Activated naive CD8-positive, alpha-beta T cell treated with anti-CD3 and anti-CD28 coated beads for 36 hours (primary cell): ENCODE results near the gene KCNN2. TPM values are rescaled to one million over a fixed set of nuclear protein-coding genes. Genes with fewer than 3 reads are reported as not detected.

Experiments used
- DNase-seq: peaks from one replicate; pipeline ENCODE4 v3.0.0; 2021
- H3K27ac Mint-ChIP-seq: one replicate; pipeline ENCODE4 v1.8.0; 2022; ENCODE audit warnings: mild to moderate bottlenecking, moderate library complexity, mixed read lengths
- H3K27me3 Mint-ChIP-seq: one replicate; pipeline ENCODE4 v1.8.0; 2022; ENCODE audit warnings: mild to moderate bottlenecking, mixed read lengths
- H3K36me3 Mint-ChIP-seq: one replicate; pipeline ENCODE4 v1.8.0; 2021; ENCODE audit warnings: mild to moderate bottlenecking, mixed read lengths
- H3K4me1 Mint-ChIP-seq: one replicate; pipeline ENCODE4 v1.8.0; 2021; ENCODE audit warnings: mixed read lengths
- H3K4me3 Mint-ChIP-seq: one replicate; pipeline ENCODE4 v1.8.0; 2022; ENCODE audit warnings: mild to moderate bottlenecking, moderate library complexity, mixed read lengths
- H3K9me3 Mint-ChIP-seq: one replicate; pipeline ENCODE4 v1.8.0; 2022; ENCODE audit warnings: mixed read lengths
- total RNA-seq, 2 experiments: library from RNA; stranded (reverse); gene quantifications; one replicate each; pipeline ENCODE4 v1.2.3, GENCODE V29; 2021

KCNN2 gene
- total RNA-seq, 2 experiments from 2014 or later, result not detected

DNA sequence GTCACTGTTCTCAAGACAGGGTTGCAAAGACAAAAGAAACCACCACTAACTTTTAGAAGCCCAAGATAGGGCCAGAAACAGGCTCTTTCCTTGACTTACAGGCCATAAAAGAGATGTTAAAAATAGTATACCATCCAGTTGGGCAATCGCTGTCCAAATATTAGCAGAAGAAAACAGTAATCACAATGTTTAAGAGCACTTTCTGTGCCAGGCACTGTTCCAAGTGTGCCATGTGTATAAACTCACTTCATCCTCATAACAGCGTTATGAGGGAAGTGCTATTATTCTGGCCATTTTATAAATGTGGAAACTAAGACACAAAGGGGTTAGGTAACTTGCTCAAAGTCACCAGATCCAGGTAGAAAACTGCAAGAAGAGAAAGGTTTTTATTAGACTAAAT, 111.7 kb downstream of the KCNN2 start:
- no peaks in the 10 kb centered on the region for H3K4me1 Mint-ChIP-seq
- no peak for DNase-seq
- no peak overlapping the region for H3K4me3 Mint-ChIP-seq

DNA sequence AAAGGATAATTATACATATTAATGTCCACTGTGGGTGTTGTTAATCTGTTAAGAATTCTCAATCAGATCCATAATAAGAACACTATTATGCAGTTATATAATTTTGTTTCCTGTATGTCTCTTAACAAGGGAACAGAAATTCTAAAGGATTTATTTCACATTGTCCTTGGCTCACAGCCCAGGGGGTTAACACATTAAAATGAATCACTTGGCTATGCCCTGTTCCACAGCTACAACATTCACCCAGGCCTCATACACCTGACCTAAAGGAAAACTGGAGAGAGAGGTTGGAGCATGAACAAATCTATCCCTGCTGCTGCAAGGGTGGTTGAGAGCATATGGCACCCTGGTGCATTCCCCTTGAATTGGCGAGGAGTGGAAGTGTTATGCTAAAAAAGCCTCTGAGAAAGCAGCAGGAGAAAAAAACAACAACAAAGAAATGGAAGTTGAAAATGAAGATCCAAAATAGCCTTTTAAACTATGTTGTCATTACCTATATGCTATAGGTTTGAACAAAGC, 116.0 kb downstream of the KCNN2 start:
- no peak overlapping the region for H3K27ac Mint-ChIP-seq
- H3K36me3 Mint-ChIP-seq, result no peaks in the 10 kb centered on the region
- no peaks in the 10 kb centered on the region for H3K4me1 Mint-ChIP-seq
- H3K9me3 Mint-ChIP-seq, result peaks cover 12% of the 10 kb centered on the region
- H3K27me3 Mint-ChIP-seq, result no peaks in the 10 kb centered on the region
- no peak overlapping the region for H3K4me3 Mint-ChIP-seq
- no peak for DNase-seq

More for the DNA sequence above, 111.7 kb downstream of the KCNN2 start:
- Mint-ChIP-seq H3K36me3 (no peaks in the 10 kb centered on the region), H3K27me3 (no peaks in the 10 kb centered on the region), H3K27ac (no peak overlapping the region), H3K9me3 (no peaks in the 10 kb centered on the region)

DNA sequence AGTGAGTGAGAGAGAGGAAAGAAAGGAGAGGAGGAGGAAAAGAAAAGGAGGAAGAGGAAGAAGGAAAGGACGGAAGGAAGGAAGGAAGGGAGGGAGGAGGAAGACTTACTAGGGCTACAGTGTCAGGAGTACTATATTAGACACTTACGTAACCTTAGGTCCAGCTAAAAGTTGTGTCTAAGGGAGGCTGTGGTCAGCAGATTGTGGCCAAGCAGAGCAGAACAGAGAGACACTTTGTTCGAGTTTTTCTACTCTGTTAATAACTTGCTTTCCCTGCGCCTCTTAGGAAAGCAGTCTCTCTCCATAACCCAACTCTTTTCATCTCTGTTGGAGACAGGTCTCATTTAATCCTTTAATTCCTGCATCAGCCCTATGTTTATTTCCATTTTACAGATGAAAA, 138.9 kb downstream of the KCNN2 start:
- Mint-ChIP-seq H3K9me3 (no peaks in the 10 kb centered on the region), H3K27me3 (no peaks in the 10 kb centered on the region), H3K4me1 (no peaks in the 10 kb centered on the region), H3K4me3 (no peak overlapping the region), H3K36me3 (no peaks in the 10 kb centered on the region), H3K27ac (no peak overlapping the region)
- no peak for DNase-seq

DNA sequence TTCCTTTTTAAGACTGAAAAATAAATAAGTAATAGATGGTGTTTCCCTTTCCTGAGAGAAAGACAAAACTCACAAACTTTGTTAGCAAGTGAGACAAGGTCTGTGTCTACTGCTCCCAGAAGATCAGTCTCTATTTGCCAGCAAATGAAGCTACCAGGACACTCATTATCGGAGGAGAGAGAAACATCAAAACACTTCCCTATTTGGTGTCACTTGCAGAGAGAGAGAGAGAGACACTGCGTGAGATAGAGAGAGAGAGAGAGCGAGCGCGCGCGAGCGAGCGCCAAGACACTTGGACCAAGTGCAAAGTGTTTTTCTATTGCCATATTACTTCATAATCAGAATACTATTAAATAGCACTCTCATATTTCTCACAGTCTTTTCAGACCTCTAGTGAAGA, 142.7 kb downstream of the KCNN2 start:
- Mint-ChIP-seq H3K36me3 (no peaks in the 10 kb centered on the region), H3K27ac (no peak overlapping the region), H3K27me3 (no peaks in the 10 kb centered on the region), H3K4me1 (no peaks in the 10 kb centered on the region), H3K9me3 (no peaks in the 10 kb centered on the region), H3K4me3 (no peak overlapping the region)
- DNase-seq, result no peak

DNA sequence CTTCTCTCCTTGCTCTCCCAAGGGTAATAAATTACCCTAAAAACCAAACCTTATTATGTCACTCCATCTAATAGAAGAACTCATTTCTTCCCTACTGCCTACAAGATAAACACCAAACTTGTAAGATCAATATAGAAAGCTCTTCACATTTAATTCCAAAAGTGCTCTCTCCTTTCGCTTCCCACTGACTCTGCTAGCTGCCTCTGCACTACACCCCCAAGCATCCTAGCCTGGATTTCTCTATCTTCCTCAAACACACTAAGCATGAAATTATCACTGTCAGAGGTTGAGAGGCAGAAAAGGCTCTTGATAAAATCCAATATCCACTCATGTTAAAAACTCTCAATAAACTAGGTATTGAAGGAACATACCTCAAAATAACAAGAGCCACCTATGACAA, 162.4 kb downstream of the KCNN2 start:
- DNase-seq, result no peak
- no peaks in the 10 kb centered on the region for H3K27me3 Mint-ChIP-seq
- no peak overlapping the region for H3K27ac Mint-ChIP-seq
- peaks cover 6% of the 10 kb centered on the region for H3K9me3 Mint-ChIP-seq
- H3K4me3 Mint-ChIP-seq, result no peak overlapping the region
- no peaks in the 10 kb centered on the region for H3K36me3 Mint-ChIP-seq
- no peaks in the 10 kb centered on the region for H3K4me1 Mint-ChIP-seq

DNA sequence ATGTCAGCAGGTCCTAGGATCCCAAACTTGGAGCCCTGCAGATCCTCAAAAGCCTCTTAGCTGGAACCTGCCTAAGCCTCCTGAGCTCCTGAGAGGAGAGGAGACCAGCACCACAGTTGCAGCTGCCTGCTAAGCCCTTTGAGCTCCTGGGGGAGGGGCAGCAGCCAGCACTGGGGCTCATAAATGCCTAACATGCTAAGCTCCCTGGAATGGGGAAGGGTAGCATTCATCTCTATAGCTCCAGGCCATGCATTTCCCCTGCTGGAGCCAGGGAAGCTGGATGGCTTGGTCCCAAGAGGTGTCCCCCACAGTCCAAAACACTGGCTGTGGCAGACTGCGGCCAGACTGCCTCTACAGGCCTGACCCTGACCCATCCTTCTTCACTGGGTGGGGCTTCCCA, 182.7 kb downstream of the KCNN2 start:
- no peaks in the 10 kb centered on the region for H3K27me3 Mint-ChIP-seq
- no peak overlapping the region for H3K27ac Mint-ChIP-seq
- H3K9me3 Mint-ChIP-seq, result peaks cover 26% of the 10 kb centered on the region
- H3K4me3 Mint-ChIP-seq, result no peak overlapping the region
- no peaks in the 10 kb centered on the region for H3K4me1 Mint-ChIP-seq
- H3K36me3 Mint-ChIP-seq, result no peaks in the 10 kb centered on the region
- no peak for DNase-seq
